Measurements from ENCODE around the gene COG2. TPM values are rescaled to one million over a fixed set of nuclear protein-coding genes. Genes with fewer than 3 reads are reported as not detected.
"Not testable (repeated sequence)": the region's sequence is repeated elsewhere in the genome, so short reads cannot be mapped to it uniquely, and the experiment has no call there.

The COG2 gene
- total RNA-seq, 2 experiments from 2014 or later, result 29.9 to 31.2 TPM

- peaks cover 6% of the 10 kb centered on the region for H3K27me3 Mint-ChIP-seq (ENCODE audit: low read depth)
- peaks cover 27% of the 10 kb centered on the region for H3K36me3 Mint-ChIP-seq (ENCODE audit: low read depth)
- POLR2A ChIA-PET, result no interaction called here
- DNase-seq (no peak), ATAC-seq (no peak)
- no peak overlapping the region for H3K4me3 Mint-ChIP-seq
- no peak overlapping the region for H3K27ac Mint-ChIP-seq
- no peaks in the 10 kb centered on the region for H3K9me3 Mint-ChIP-seq (ENCODE audit: insufficient read depth)
- H3K4me1 Mint-ChIP-seq (ENCODE audit: low read depth), result peaks cover 13% of the 10 kb centered on the region
- CTCF ChIA-PET, result no interaction called here
These were observed 52.7 kb downstream of the COG2 start for GRCh38 chr1:230694991-230695390.

GRCh38 chr1:230696218-230696617 lies 53.9 kb downstream of the COG2 start:
- Mint-ChIP-seq H3K9me3 (ENCODE audit: insufficient read depth) (no peaks in the 10 kb centered on the region), H3K4me3 (no peak overlapping the region), H3K4me1 (ENCODE audit: low read depth) (peaks cover 13% of the 10 kb centered on the region), H3K27me3 (ENCODE audit: low read depth) (peaks cover 12% of the 10 kb centered on the region), H3K27ac (no peak overlapping the region), H3K36me3 (ENCODE audit: low read depth) (peaks cover 22% of the 10 kb centered on the region)
- DNase-seq, result no peak
- ChIA-PET POLR2A (no interaction called here), CTCF (no interaction called here)
- no peak for ATAC-seq

- Mint-ChIP-seq H3K9me3 (ENCODE audit: insufficient read depth) (no peaks in the 10 kb centered on the region), H3K27me3 (ENCODE audit: low read depth) (peaks cover 12% of the 10 kb centered on the region), H3K36me3 (ENCODE audit: low read depth) (peaks cover 16% of the 10 kb centered on the region), H3K4me3 (no peak overlapping the region), H3K27ac (no peak overlapping the region), H3K4me1 (ENCODE audit: low read depth) (peaks cover 13% of the 10 kb centered on the region)
- DNase-seq, result no peak
- no peak for ATAC-seq
- ChIA-PET CTCF (no interaction called here), POLR2A (no interaction called here)
These were observed 54.6 kb downstream of the COG2 start for GRCh38 chr1:230696722-230697437.

GRCh38 chr1:230698130-230698529 lies 55.8 kb downstream of the COG2 start:
- H3K36me3 Mint-ChIP-seq (ENCODE audit: low read depth), result peaks cover 6% of the 10 kb centered on the region
- no peaks in the 10 kb centered on the region for H3K9me3 Mint-ChIP-seq (ENCODE audit: insufficient read depth)
- CTCF ChIA-PET, result no interaction called here

GRCh38 chr1:230698964-230699363 lies 56.7 kb downstream of the COG2 start:
- H3K36me3 Mint-ChIP-seq (ENCODE audit: low read depth); DNase-seq; POLR2A ChIA-PET; H3K9me3 Mint-ChIP-seq (ENCODE audit: insufficient read depth); CTCF ChIA-PET; ATAC-seq; H3K27ac Mint-ChIP-seq; H3K4me3 Mint-ChIP-seq: not testable (repeated sequence)
- peaks cover 12% of the 10 kb centered on the region for H3K4me1 Mint-ChIP-seq (ENCODE audit: low read depth)
- peaks cover 12% of the 10 kb centered on the region for H3K27me3 Mint-ChIP-seq (ENCODE audit: low read depth)

More at GRCh38 chr1:230698130-230698529, 55.8 kb downstream of the COG2 start:
- Mint-ChIP-seq H3K4me1 (ENCODE audit: low read depth) (peaks cover 13% of the 10 kb centered on the region), H3K27ac (no peak overlapping the region), H3K27me3 (ENCODE audit: low read depth) (peaks cover 12% of the 10 kb centered on the region), H3K4me3 (no peak overlapping the region)
- DNase-seq (no peak), ATAC-seq (no peak)
- POLR2A ChIA-PET, result no interaction called here

GRCh38 chr1:230699716-230700115 lies 57.4 kb downstream of the COG2 start:
- Mint-ChIP-seq H3K27me3 (ENCODE audit: low read depth) (peaks cover 12% of the 10 kb centered on the region), H3K27ac (no peak overlapping the region), H3K36me3 (ENCODE audit: low read depth) (no peaks in the 10 kb centered on the region), H3K4me1 (ENCODE audit: low read depth) (peaks cover 6% of the 10 kb centered on the region), H3K4me3 (no peak overlapping the region), H3K9me3 (ENCODE audit: insufficient read depth) (no peaks in the 10 kb centered on the region)
- ATAC-seq, result no peak
- no peak for DNase-seq
- ChIA-PET POLR2A (no interaction called here), CTCF (no interaction called here)

GRCh38 chr1:230700132-230700531 lies 57.9 kb downstream of the COG2 start:
- ATAC-seq (no peak), DNase-seq (no peak)
- peaks cover 12% of the 10 kb centered on the region for H3K27me3 Mint-ChIP-seq (ENCODE audit: low read depth)
- ChIA-PET CTCF (no interaction called here), POLR2A (no interaction called here)
- H3K4me3 Mint-ChIP-seq, result no peak overlapping the region
- no peaks in the 10 kb centered on the region for H3K36me3 Mint-ChIP-seq (ENCODE audit: low read depth)
- H3K27ac Mint-ChIP-seq, result no peak overlapping the region
- no peaks in the 10 kb centered on the region for H3K9me3 Mint-ChIP-seq (ENCODE audit: insufficient read depth)
- peaks cover 2% of the 10 kb centered on the region for H3K4me1 Mint-ChIP-seq (ENCODE audit: low read depth)

- H3K4me3 Mint-ChIP-seq, result no peak overlapping the region
- ATAC-seq (no peak), DNase-seq (no peak)
- no peak overlapping the region for H3K27ac Mint-ChIP-seq
- H3K4me1 Mint-ChIP-seq (ENCODE audit: low read depth), result no peaks in the 10 kb centered on the region
- H3K36me3 Mint-ChIP-seq (ENCODE audit: low read depth), result no peaks in the 10 kb centered on the region
- ChIA-PET CTCF (no interaction called here), POLR2A (no interaction called here)
- H3K27me3 Mint-ChIP-seq (ENCODE audit: low read depth), result peaks cover 12% of the 10 kb centered on the region
- H3K9me3 Mint-ChIP-seq (ENCODE audit: insufficient read depth), result no peaks in the 10 kb centered on the region
These were observed 59.2 kb downstream of the COG2 start for GRCh38 chr1:230701434-230701833.

GRCh38 chr1:230701895-230702768 lies 59.9 kb downstream of the COG2 start:
- Mint-ChIP-seq H3K4me1 (ENCODE audit: low read depth) (peaks cover under 1% of the 10 kb centered on the region), H3K4me3 (no peak overlapping the region), H3K27ac (no peak overlapping the region), H3K27me3 (ENCODE audit: low read depth) (peaks cover 12% of the 10 kb centered on the region), H3K9me3 (ENCODE audit: insufficient read depth) (no peaks in the 10 kb centered on the region), H3K36me3 (ENCODE audit: low read depth) (no peaks in the 10 kb centered on the region)
- CTCF ChIA-PET, result no interaction called here
- DNase-seq, result no peak
- POLR2A ChIA-PET, result no interaction called here
- no peak for ATAC-seq

GRCh38 chr1:230702934-230703678 lies 60.8 kb downstream of the COG2 start:
- Mint-ChIP-seq H3K4me3 (no peak overlapping the region), H3K9me3 (ENCODE audit: insufficient read depth) (no peaks in the 10 kb centered on the region), H3K36me3 (ENCODE audit: low read depth) (no peaks in the 10 kb centered on the region), H3K27ac (no peak overlapping the region), H3K27me3 (ENCODE audit: low read depth) (peaks cover 12% of the 10 kb centered on the region), H3K4me1 (ENCODE audit: low read depth) (peaks cover 9% of the 10 kb centered on the region)
- ChIA-PET POLR2A (no interaction called here), CTCF (no interaction called here)
- DNase-seq, result no peak
- no peak for ATAC-seq

GRCh38 chr1:230703679-230704385 lies 61.6 kb downstream of the COG2 start:
- CTCF ChIA-PET, result no interaction called here
- H3K4me1 Mint-ChIP-seq (ENCODE audit: low read depth), result peaks cover 16% of the 10 kb centered on the region
- ATAC-seq (no peak), DNase-seq (no peak)
- POLR2A ChIA-PET, result no interaction called here
- no peak overlapping the region for H3K4me3 Mint-ChIP-seq
- no peaks in the 10 kb centered on the region for H3K9me3 Mint-ChIP-seq (ENCODE audit: insufficient read depth)
- H3K27me3 Mint-ChIP-seq (ENCODE audit: low read depth), result peaks cover 12% of the 10 kb centered on the region
- no peak overlapping the region for H3K27ac Mint-ChIP-seq
- no peaks in the 10 kb centered on the region for H3K36me3 Mint-ChIP-seq (ENCODE audit: low read depth)
